ENCODE data around the gene VPS25. TPM values are rescaled to one million over a fixed set of nuclear protein-coding genes. Genes with fewer than 3 reads are reported as not detected.

The VPS25 gene
- polyA plus RNA-seq, 1 donor from 2014 or later, result 133 TPM

- TF ChIP-seq POLR2AphosphoS5 (IDR thresholded peaks at IDR 0.05), result no peak
- no peak for TF ChIP-seq EP300 (conservative IDR thresholded peaks at IDR 0.05; ENCODE audit: poor library complexity, severe bottlenecking)
- no peak for TF ChIP-seq EZH2 (IDR thresholded peaks at IDR 0.05; ENCODE audit: borderline replicate concordance, insufficient read depth, low read length, poor library complexity, severe bottlenecking)
- TF ChIP-seq CTCF (IDR thresholded peaks at IDR 0.05; ENCODE audit: poor library complexity, severe bottlenecking), result no peak
- no peak for TF ChIP-seq RAD21 (conservative IDR thresholded peaks at IDR 0.05)
- no peak for TF ChIP-seq TAF1 (IDR thresholded peaks at IDR 0.05; ENCODE audit: low read depth)
- no peak for TF ChIP-seq REST (IDR thresholded peaks at IDR 0.05; ENCODE audit: borderline replicate concordance)
- Histone ChIP-seq H3K27me3 (ENCODE audit: insufficient read depth, low read depth, low read length) (no peaks in the 10 kb centered on the region), H3K4me3 (ENCODE audit: low read length) (no peak overlapping the region), H3F3A (ENCODE audit: insufficient read depth, low read length, poor library complexity, severe bottlenecking) (no peaks in the 10 kb centered on the region), H3K9me2 (ENCODE audit: insufficient read depth, low read length) (no peaks in the 10 kb centered on the region), H3K27ac (ENCODE audit: low read length) (no peak overlapping the region), H2AFZ (ENCODE audit: low read depth, low read length) (no peak overlapping the region), H4K20me1 (ENCODE audit: insufficient read depth) (no peaks in the 10 kb centered on the region), H3K79me2 (replicated peaks; ENCODE audit: insufficient read depth, low read length) (no peaks in the 10 kb centered on the region), H3K36me3 (ENCODE audit: insufficient read depth, low read length) (no peaks in the 10 kb centered on the region), H3K9ac (ENCODE audit: low read length) (no peak overlapping the region), H3K9me3 (ENCODE audit: low read length) (no peaks in the 10 kb centered on the region), H3K4me2 (ENCODE audit: low read length) (no peak overlapping the region)
Observed at GRCh38 chr17:42748908-42749798, 24.1 kb upstream of the VPS25 start.

- Histone ChIP-seq H4K20me1 (ENCODE audit: insufficient read depth) (no peaks in the 10 kb centered on the region), H3K4me2 (ENCODE audit: low read length) (no peak overlapping the region), H3K9ac (ENCODE audit: low read length) (no peak overlapping the region), H2AFZ (ENCODE audit: low read depth, low read length) (no peak overlapping the region), H3K27me3 (ENCODE audit: insufficient read depth, low read depth, low read length) (no peaks in the 10 kb centered on the region), H3K79me2 (replicated peaks; ENCODE audit: insufficient read depth, low read length) (no peaks in the 10 kb centered on the region), H3K9me3 (ENCODE audit: low read length) (no peaks in the 10 kb centered on the region), H3K9me2 (ENCODE audit: insufficient read depth, low read length) (no peaks in the 10 kb centered on the region), H3K4me3 (ENCODE audit: low read length) (no peak overlapping the region), H3F3A (ENCODE audit: insufficient read depth, low read length, poor library complexity, severe bottlenecking) (no peaks in the 10 kb centered on the region), H3K27ac (ENCODE audit: low read length) (no peak overlapping the region), H3K36me3 (ENCODE audit: insufficient read depth, low read length) (no peaks in the 10 kb centered on the region)
- no peak for TF ChIP-seq EZH2 (IDR thresholded peaks at IDR 0.05; ENCODE audit: borderline replicate concordance, insufficient read depth, low read length, poor library complexity, severe bottlenecking)
- TF ChIP-seq POLR2AphosphoS5 (IDR thresholded peaks at IDR 0.05), result no peak
- no peak for TF ChIP-seq TAF1 (IDR thresholded peaks at IDR 0.05; ENCODE audit: low read depth)
- no peak for TF ChIP-seq MXI1 (conservative IDR thresholded peaks at IDR 0.05; ENCODE audit: poor library complexity, severe bottlenecking)
- no peak for TF ChIP-seq CTCF (IDR thresholded peaks at IDR 0.05; ENCODE audit: poor library complexity, severe bottlenecking)
- TF ChIP-seq SMC3 (conservative IDR thresholded peaks at IDR 0.05; ENCODE audit: poor library complexity), result no peak
- no peak for TF ChIP-seq RAD21 (conservative IDR thresholded peaks at IDR 0.05)
- no peak for TF ChIP-seq EP300 (conservative IDR thresholded peaks at IDR 0.05; ENCODE audit: poor library complexity, severe bottlenecking)
- TF ChIP-seq REST (IDR thresholded peaks at IDR 0.05; ENCODE audit: borderline replicate concordance), result no peak
Observed at GRCh38 chr17:42750739-42751344, 22.4 kb upstream of the VPS25 start.
